HG03196 (cell line): Measurements from ENCODE around the gene CACNA2D3.
"Not testable (repeated sequence)": the region's sequence is repeated elsewhere in the genome, so short reads cannot be mapped to it uniquely, and the experiment has no call there.

Source experiments
- ATAC-seq: cut with Tn5 transposase; IDR thresholded peaks from one replicate; pipeline ENCODE4 v1.9.1; 2021; ENCODE audit not compliant: unreplicated experiment

The CACNA2D3 gene

GRCh38 chr3:54122324-54123002, at the start of gene CACNA2D3:
Gene CACNA2D3, plus strand, starts transcription at chr3:54122552.
- ATAC-seq = no peak

DNA sequence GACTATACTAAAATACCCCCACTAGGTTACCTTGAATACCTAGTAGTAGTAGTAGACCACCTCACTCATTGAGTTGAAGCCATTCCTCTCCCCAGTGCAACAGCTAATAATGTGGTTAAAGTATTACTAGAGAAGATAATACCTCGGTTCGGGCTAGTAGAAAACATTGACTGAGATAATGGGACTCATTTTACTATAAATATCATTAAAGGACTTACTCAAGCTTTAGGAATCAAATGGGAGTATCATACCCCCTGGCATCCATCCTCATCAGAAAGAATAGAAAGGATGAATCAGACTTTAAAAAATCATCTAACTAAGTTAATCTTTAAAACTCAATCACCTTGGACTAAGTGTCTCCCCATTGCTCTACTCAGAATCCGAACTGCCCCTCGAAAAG, 49.0 kb upstream of the CACNA2D3 start:
- ATAC-seq = no peak

- no peak for ATAC-seq
These were observed 43.0 kb upstream of the CACNA2D3 start for GRCh38 chr3:54079314-54079713.

- no peak for ATAC-seq
These were observed 42.5 kb upstream of the CACNA2D3 start for GRCh38 chr3:54079730-54080325.

DNA sequence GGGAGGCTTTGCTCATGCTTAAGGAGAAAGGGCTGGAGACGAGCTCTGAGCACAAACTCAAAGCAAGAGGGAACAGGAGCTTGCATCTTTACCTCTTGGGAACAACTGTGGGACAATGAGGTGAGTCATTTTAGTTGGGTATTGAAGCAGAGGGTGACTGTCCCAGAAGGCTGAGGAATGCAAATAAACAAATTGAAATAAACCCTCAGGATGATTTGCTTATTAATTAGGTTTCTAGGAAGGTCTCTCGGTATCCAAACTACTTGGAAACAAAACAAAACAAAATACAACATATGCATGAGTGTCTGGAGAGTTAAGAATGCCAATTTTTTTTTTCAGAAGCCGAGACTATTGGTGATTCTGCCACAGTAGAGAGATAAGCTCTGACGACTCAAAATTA, 38.4 kb upstream of the CACNA2D3 start:
- ATAC-seq = no peak

GRCh38 chr3:54085936-54086335, 36.4 kb upstream of the CACNA2D3 start:
- no peak for ATAC-seq

- no peak for ATAC-seq
These were observed 35.5 kb upstream of the CACNA2D3 start for GRCh38 chr3:54086652-54087405.

DNA sequence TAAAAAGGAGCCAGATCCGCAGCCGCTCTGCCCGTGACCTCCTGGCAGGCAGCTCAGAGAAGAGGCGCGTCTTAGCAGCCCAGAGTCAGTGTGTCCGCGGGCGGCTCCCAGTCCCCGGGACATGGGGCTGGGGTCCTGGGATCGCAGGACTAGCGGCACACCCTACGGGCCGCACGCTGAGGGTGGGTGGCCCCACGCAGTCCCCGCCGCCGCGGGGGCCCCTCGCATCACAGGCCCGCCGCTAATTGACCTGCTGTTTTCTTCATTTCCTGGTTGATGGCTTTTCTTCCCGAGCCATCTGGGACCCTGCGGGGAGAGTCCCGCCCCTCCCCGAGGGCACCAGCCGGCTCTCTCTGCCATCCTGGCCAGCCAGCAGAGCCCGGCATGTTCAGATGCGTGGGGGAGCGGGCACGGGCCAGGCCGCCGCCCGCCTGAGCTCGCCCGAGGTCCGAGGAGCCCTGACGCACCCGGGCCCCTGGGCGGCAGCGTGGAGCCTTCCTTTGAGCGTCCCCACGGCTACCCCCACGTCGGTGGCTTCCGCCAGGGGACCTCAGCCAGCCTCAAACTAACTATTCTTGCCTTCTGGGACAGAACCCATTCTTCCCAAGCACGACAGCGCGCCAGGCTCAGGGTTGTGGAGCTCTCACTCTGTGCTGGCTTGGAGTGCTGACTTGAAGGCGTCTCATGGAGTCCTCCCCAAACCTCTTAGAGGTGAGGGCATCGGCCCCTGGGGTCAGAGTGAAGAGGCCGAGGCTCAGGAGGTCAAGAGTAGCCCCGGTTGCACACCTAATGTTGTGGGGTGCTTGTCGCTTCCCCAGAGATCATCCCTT, 34.6 kb upstream of the CACNA2D3 start:
- no peak for ATAC-seq

GRCh38 chr3:54093491-54094248, 28.7 kb upstream of the CACNA2D3 start:
- no peak for ATAC-seq

GRCh38 chr3:54094926-54095325, 27.4 kb upstream of the CACNA2D3 start:
- ATAC-seq = no peak

GRCh38 chr3:54099381-54099780, 23.0 kb upstream of the CACNA2D3 start:
- no peak for ATAC-seq

- no peak for ATAC-seq
These were observed 18.3 kb upstream of the CACNA2D3 start for GRCh38 chr3:54104084-54104483.

- not testable (repeated sequence) for ATAC-seq
These were observed 6.2 kb upstream of the CACNA2D3 start for GRCh38 chr3:54116129-54116528.

- peak; percentile 62 for ATAC-seq
These were observed 1.5 kb upstream of the CACNA2D3 start for GRCh38 chr3:54120657-54121413.

DNA sequence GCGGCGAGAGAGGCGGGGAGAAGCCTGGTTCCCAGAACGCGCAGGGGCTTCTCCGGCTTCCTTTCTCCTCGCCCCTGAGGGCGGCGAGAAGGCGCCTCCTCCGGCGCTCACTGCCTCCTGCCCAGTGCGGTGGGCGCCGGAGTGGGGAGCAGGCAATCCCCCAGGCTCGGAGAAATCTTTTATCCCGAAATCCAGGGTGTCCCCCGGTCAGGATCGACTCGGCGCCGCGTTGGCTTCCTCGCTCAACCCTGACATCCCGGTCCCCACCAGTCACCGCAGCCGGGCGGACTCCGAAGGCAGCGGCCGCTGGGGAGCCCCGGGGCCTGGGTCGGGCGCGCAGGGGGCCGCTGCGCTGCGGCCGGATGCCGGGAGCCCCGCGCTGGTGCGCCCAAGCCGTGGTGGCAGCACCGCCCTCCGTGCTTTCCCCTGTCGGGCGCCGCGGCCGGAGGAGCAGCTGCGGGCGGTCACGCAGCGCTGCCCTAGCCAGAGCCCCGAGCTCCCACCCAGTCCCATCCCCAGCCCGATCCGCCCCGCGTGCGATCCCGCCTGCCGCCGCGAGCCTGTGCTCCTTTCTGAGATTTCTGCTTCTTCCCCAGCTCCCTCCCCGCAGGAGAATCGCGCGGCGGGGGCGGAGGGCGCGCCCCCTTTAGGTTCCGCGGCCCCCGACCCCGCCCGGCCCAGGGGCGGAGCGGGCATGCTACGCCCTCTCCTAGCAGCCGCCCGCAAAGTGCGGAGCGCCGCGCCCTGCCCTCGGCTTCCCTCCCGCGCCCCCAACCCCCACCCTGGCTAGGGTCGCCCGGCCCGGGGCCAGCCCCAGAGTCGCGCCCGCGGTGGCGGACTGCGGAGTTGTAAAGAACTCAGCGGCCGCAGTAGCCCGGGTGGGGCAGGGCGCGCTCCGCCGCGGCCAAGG, 683 bp upstream of the CACNA2D3 start:
- peak; percentile 24 for ATAC-seq

GRCh38 chr3:54123003-54123775, 837 bp downstream of the CACNA2D3 start:
- ATAC-seq = no peak

DNA sequence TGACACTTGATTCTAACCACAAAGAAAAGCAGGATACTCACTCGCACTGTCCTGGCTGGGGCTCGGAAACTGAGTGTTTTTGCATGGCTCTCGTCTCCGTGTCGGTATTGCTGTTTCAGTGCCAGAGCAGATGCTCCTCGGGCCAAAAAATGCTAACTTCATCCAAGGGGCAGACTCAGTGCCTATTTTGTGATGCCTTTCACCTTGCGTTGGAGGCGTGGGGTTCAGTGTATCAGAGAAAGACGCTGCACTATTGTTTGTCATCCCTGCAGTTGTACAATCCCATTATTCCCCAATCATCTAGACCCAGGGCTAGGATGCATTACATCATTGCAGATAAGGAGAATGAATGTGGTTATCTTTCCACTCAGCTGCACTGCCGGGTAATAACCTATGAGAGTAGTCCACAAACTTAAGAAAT, 1.4 kb downstream of the CACNA2D3 start:
- ATAC-seq = no peak

DNA sequence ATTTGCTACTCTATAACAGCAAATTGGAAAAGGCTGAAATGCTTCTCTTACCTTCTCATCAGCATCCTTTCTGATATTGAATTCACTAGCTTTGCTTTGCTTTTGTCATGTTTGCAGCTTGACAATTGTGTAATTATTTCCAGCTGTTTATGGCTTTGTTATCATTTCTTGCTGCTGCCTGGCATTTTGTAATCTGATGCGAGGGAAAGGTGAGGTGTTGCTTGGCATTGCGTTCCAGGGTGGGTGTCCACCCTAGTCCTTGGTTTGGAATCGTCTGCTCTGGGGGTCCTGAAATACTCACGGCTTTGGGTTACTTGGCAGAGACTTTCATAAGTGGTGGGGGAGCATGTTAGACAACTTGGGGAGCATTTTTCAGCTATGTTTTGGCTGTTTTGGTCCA, 2.9 kb downstream of the CACNA2D3 start:
- ATAC-seq = no peak
